Ovary (tissue), 3 donors: Measurements from ENCODE around the gene GYS1.
"Not testable (repeated sequence)": the region's sequence is repeated elsewhere in the genome, so short reads cannot be mapped to it uniquely, and the experiment has no call there.

Source experiments
- CTCF ChIP-seq, 3 donors: fragments of 450-650 bp in 2 of 3; fragments of 200-600 bp in 1 of 3; IDR thresholded peaks; one replicate each; pipeline versions ENCODE4 v1.5.1 to v1.8.0; 2016 to 2022; ENCODE audit warnings: antibody characterized with exemption in 3 of 3, mild to moderate bottlenecking in 1 of 3
- EP300 ChIP-seq: sonication (generic); formaldehyde crosslinking; IDR thresholded peaks from one replicate; pipeline ENCODE4 v1.6.1; 2017; ENCODE audit warnings: antibody characterized with exemption
- POLR2A ChIP-seq: fragments of 450-650 bp; IDR thresholded peaks from one replicate; pipeline ENCODE4 v1.6.1; 2017; ENCODE audit warnings: antibody characterized with exemption, mild to moderate bottlenecking, moderate library complexity
- donor health status: DM: no; HTN: no; CAD: no.

DNA sequence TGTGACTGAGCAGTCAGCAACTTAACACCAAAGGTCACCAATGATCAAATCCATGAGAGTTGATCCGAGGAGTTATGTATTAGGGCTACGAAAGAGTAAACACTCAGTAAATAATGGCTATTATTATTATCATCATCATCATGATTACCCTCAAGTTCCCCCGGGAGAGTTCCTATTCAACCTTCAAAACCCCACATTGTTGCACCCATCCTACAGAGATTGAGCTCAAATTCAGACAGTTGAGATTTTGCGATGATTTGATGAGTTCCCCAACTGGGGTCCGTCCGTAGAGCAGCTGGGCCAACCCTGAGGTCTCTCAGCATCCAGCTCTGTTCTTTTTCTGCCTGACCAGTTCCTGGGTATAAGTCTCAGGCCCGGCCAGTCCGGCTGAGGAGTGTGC lies 45.0 kb upstream of the GYS1 start:
- not testable (repeated sequence) for TF ChIP-seq CTCF (IDR thresholded peaks at IDR 0.05); EP300; POLR2A
